Ectodermal cell (in vitro differentiated cells): ENCODE results near the gene INPP4B.

Source experiments
- H3K27ac ChIP-seq: 2 replicates; pipeline ENCODE4 v1.7.0; 2013; ENCODE audit warnings: mild to moderate bottlenecking, low read depth, low read length; ENCODE audit not compliant: insufficient read depth, poor library complexity, severe bottlenecking
- H3K27me3 ChIP-seq: 2 replicates; pipeline ENCODE4 v1.7.0; 2013; ENCODE audit warnings: mild to moderate bottlenecking, low read length; ENCODE audit not compliant: insufficient read depth, control insufficient read depth, poor library complexity, severe bottlenecking
- H3K36me3 ChIP-seq: one replicate; pipeline ENCODE4 v1.7.0; 2013; ENCODE audit warnings: low read length; ENCODE audit not compliant: control insufficient read depth, insufficient read depth
- H3K4me1 ChIP-seq: one replicate; pipeline ENCODE4 v1.7.0; 2013; ENCODE audit warnings: low read length; ENCODE audit not compliant: control insufficient read depth, insufficient read depth
- H3K4me3 ChIP-seq: 2 replicates; pipeline ENCODE4 v1.7.0; 2013; ENCODE audit warnings: low read depth, low read length, control low read depth; ENCODE audit not compliant: insufficient read depth
- H3K9me3 ChIP-seq: 2 replicates; pipeline ENCODE4 v1.7.0; 2013; ENCODE audit warnings: mild to moderate bottlenecking, low read length, moderate library complexity; ENCODE audit not compliant: control insufficient read depth
- WGBS, 2 experiments: methylation state at CpG; one replicate each; pipeline ENCODE4 v1.1.7; 2013; ENCODE audit warnings: missing lambda C conversion rate in 2 of 2; 5-methylcytosine and 5-hydroxymethylcytosine counted together

INPP4B gene

DNA sequence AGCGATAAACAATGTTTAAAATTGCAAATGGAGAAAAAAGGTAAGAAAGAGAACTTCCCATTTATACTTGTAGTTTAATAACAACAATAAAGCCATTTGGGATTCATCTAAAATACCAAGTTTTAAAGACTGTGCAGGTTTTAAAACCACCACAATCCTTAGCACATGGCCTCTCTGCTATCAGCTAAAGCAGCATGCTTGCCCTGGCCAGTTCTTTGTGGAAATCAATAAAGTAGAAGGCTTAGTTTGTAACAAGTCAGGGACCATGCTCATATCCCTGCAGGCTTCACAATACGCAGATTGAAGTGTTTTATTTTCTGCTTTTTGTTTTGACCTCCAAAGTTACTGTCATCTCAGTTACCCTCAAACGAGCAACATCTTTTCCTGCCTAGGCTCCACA lies 249.5 kb downstream of the INPP4B start:
- Histone ChIP-seq H3K36me3 (no peaks in the 10 kb centered on the region), H3K4me3 (no peak overlapping the region), H3K4me1 (no peaks in the 10 kb centered on the region), H3K27ac (no peak overlapping the region), H3K9me3 (no peaks in the 10 kb centered on the region), H3K27me3 (no peaks in the 10 kb centered on the region)
- WGBS, 2 experiments = 94 to 96% methylated on average over 1 to 3 of the region's 3 CpGs

DNA sequence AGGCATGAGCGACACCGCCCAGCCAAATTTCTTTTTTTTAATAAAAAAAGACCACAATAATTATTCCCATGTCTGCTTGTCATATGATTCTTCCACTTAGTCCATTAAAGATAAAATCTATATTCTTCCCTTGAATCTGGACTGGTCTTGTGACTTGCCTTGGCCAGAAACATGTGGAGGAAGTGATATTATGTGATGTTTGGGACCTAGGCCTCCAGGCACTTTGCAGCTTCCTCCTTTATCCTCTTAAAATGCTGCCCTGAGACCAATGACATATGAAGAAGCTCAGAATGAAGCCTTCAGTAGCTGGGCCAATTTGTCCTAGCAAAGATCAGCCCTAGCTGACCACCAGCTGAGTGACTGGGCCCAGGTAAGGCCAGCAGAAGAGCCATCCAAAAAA lies 250.0 kb downstream of the INPP4B start:
- WGBS, 2 experiments = 97 to 98% methylated on average over 2 of the region's 2 CpGs
- no peak overlapping the region for H3K4me3 ChIP-seq
- no peaks in the 10 kb centered on the region for H3K27me3 ChIP-seq
- H3K9me3 ChIP-seq = no peaks in the 10 kb centered on the region
- no peaks in the 10 kb centered on the region for H3K36me3 ChIP-seq
- no peak overlapping the region for H3K27ac ChIP-seq
- H3K4me1 ChIP-seq = no peaks in the 10 kb centered on the region

GRCh38 chr4:142595222-142595871 lies 250.8 kb downstream of the INPP4B start:
- no peaks in the 10 kb centered on the region for H3K36me3 ChIP-seq
- no peak overlapping the region for H3K27ac ChIP-seq
- no peaks in the 10 kb centered on the region for H3K9me3 ChIP-seq
- H3K4me1 ChIP-seq = no peaks in the 10 kb centered on the region
- H3K27me3 ChIP-seq = no peaks in the 10 kb centered on the region
- no peak overlapping the region for H3K4me3 ChIP-seq

DNA sequence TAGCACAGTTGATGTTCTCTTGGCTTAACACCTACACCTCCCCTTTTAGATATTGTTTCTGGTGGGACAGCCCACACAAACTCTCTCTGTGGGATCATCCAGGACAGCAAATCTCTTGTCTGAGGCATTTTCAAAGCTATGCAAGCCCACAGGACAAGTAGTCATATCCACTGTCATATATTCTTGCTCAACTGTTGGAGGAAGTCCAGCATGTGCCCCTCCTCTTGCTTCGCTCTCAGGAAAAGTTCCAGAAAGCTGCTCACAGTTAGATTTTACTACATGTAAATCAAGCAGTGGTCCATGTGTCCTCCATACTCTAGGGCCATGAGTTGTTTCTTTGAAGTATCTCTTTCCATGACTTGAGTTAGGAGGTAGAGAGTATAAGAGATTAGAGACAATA lies 260.7 kb downstream of the INPP4B start:
- no peaks in the 10 kb centered on the region for H3K36me3 ChIP-seq
- H3K27ac ChIP-seq = no peak overlapping the region
- H3K27me3 ChIP-seq = no peaks in the 10 kb centered on the region
- no peaks in the 10 kb centered on the region for H3K4me1 ChIP-seq
- H3K9me3 ChIP-seq = no peaks in the 10 kb centered on the region
- H3K4me3 ChIP-seq = no peak overlapping the region
- 93 to 97% methylated on average over 1 of the region's 1 CpG for WGBS, 2 experiments

DNA sequence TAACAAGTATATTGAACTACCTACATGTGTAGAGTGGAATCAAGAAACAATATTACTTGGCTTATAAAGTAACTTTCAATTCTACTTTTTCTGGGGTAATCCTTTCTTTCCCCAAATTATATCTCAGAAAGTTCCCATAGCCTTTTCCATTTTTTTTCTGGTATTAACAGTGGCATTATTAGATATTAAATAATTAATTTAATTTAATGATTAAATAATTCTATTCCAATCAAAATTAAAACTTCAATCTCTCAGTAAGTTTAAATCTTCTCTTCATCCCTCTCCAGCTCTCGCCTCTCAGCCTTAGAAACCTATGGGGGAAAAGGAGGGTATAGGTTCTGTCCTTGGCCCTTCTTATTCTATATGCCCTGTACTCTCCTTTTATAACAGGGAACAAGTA lies 262.4 kb downstream of the INPP4B start:
- Histone ChIP-seq H3K4me3 (no peak overlapping the region), H3K27ac (no peak overlapping the region), H3K9me3 (no peaks in the 10 kb centered on the region), H3K36me3 (no peaks in the 10 kb centered on the region), H3K4me1 (no peaks in the 10 kb centered on the region), H3K27me3 (no peaks in the 10 kb centered on the region)
- WGBS, 2 experiments = no CpG with 5 or more reads among the region's 1 CpG

- no peak overlapping the region for H3K27ac ChIP-seq
- H3K4me3 ChIP-seq = no peak overlapping the region
- no peaks in the 10 kb centered on the region for H3K9me3 ChIP-seq
- H3K27me3 ChIP-seq = no peaks in the 10 kb centered on the region
- 79 to 92% methylated on average over 1 of the region's 1 CpG for WGBS, 2 experiments
- no peaks in the 10 kb centered on the region for H3K4me1 ChIP-seq
- no peaks in the 10 kb centered on the region for H3K36me3 ChIP-seq
Measured at GRCh38 chr4:142582340-142582739, 263.8 kb downstream of the INPP4B start.

DNA sequence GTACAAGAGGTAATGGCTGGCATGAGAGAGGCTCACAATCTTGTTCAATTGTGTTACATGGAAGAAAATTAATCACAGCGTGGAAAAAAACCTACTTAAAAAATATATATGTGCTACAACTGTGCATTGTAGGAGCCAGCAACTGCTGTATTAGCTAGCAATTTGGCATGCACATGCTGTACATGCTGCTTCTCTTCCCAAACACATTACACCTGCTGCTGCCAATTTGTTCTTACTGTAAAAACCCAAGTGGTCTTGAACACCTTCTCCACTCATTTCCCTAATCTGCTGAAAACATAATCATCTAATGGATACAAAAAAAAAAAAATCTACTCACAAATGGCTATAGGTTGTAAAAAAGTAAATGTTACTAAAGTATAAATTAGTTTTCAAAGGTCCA lies 264.2 kb downstream of the INPP4B start:
- H3K9me3 ChIP-seq = no peaks in the 10 kb centered on the region
- no peak overlapping the region for H3K4me3 ChIP-seq
- H3K4me1 ChIP-seq = no peaks in the 10 kb centered on the region
- no peaks in the 10 kb centered on the region for H3K36me3 ChIP-seq
- no peak overlapping the region for H3K27ac ChIP-seq
- no peaks in the 10 kb centered on the region for H3K27me3 ChIP-seq
- 94 to 100% methylated on average over 1 of the region's 1 CpG for WGBS, 2 experiments

- Histone ChIP-seq H3K9me3 (no peaks in the 10 kb centered on the region), H3K4me1 (no peaks in the 10 kb centered on the region), H3K36me3 (no peaks in the 10 kb centered on the region), H3K4me3 (no peak overlapping the region), H3K27ac (no peak overlapping the region), H3K27me3 (no peaks in the 10 kb centered on the region)
- WGBS, 2 experiments = 53 to 72% methylated on average over 1 to 2 of the region's 2 CpGs
Measured at GRCh38 chr4:142579443-142579842, 266.7 kb downstream of the INPP4B start.

GRCh38 chr4:142574306-142574705 lies 271.8 kb downstream of the INPP4B start:
- no peak overlapping the region for H3K4me3 ChIP-seq
- no peaks in the 10 kb centered on the region for H3K27me3 ChIP-seq
- WGBS, 2 experiments = 88 to 95% methylated on average over 3 of the region's 3 CpGs

GRCh38 chr4:142572071-142572470 lies 274.0 kb downstream of the INPP4B start:
- Histone ChIP-seq H3K27me3 (no peaks in the 10 kb centered on the region), H3K27ac (no peak overlapping the region), H3K4me3 (no peak overlapping the region), H3K9me3 (no peaks in the 10 kb centered on the region), H3K36me3 (no peaks in the 10 kb centered on the region), H3K4me1 (no peaks in the 10 kb centered on the region)
- 59 to 62% methylated on average over 1 of the region's 1 CpG for WGBS, 2 experiments

More at GRCh38 chr4:142574306-142574705, 271.8 kb downstream of the INPP4B start:
- H3K36me3 ChIP-seq = no peaks in the 10 kb centered on the region
- H3K4me1 ChIP-seq = no peaks in the 10 kb centered on the region
- H3K9me3 ChIP-seq = no peaks in the 10 kb centered on the region
- no peak overlapping the region for H3K27ac ChIP-seq
